GM21360 (cell line): ENCODE measurements around the gene KREMEN1.
"Not testable (repeated sequence)": the region's sequence is repeated elsewhere in the genome, so short reads cannot be mapped to it uniquely, and the experiment has no call there.

Experiments
- ATAC-seq: cut with Tn5 transposase; IDR thresholded peaks from one replicate; pipeline ENCODE4 v1.9.1; 2021; ENCODE audit warnings: mild to moderate bottlenecking, moderate library complexity; ENCODE audit not compliant: unreplicated experiment

Gene KREMEN1, protein sequence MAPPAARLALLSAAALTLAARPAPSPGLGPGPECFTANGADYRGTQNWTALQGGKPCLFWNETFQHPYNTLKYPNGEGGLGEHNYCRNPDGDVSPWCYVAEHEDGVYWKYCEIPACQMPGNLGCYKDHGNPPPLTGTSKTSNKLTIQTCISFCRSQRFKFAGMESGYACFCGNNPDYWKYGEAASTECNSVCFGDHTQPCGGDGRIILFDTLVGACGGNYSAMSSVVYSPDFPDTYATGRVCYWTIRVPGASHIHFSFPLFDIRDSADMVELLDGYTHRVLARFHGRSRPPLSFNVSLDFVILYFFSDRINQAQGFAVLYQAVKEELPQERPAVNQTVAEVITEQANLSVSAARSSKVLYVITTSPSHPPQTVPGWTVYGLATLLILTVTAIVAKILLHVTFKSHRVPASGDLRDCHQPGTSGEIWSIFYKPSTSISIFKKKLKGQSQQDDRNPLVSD

DNA sequence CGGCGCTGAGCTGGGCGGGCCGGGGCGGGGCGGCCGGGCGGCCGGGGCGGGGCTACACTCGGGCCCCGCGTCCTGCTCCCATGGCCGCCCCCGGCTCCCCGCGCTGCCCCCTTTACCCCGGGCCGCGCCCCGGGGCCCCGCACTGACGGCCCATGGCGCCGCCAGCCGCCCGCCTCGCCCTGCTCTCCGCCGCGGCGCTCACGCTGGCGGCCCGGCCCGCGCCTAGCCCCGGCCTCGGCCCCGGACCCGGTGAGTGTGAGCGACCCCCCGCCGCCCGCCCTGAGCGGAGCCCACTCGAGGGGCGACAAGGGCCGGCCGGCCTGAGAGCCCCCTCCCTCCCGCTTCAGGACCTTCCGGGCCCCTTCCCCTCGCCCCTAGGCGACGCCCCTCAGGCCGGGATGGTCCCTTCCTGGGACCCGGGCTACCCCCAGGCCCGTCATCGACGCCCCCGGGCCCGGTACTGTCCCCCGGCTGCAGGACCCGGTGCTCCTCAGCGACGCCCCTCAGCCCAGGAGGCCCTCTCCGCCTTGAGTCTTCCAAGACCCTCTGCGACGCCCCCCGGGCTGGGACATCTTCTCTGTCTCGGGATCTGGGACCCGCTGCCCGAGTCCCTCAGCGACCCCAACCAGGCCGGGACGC lies at the start of gene KREMEN1:
TSS of gene KREMEN1 (plus strand) at position 57 of the 639 bp plus-strand sequence. CDS start at position 153, 96 bp downstream.
- ATAC-seq = no peak

DNA sequence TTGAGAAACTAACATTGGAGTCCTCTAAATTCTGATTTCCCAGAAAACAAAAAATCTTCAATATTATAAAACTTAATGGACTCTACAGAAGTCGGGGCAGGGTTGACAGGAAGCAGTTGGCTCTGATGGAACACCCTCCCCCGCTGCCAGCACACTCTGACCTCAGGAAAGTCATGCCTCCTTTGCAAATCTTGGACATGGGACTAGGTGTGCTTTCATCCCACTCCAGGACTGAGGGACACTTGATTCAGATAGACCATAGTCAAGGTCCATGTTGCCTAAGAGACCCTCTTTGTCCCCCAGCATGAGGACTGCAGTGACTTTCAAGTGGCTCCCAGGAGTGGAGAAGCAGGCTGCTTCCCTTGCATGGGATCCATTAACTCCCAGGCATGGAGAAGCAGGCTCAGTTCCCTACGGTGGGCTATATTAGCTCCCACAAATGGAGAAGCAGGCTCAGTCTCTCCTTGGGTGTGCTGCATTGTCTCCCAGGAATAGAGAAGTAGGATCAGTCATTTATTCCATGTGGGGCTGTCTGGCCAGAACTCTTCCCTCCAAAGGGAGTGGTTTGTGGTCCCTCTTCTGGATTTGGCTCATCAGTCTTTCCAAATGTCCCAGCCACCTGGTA lies 49.6 kb upstream of the KREMEN1 start:
- no peak for ATAC-seq

DNA sequence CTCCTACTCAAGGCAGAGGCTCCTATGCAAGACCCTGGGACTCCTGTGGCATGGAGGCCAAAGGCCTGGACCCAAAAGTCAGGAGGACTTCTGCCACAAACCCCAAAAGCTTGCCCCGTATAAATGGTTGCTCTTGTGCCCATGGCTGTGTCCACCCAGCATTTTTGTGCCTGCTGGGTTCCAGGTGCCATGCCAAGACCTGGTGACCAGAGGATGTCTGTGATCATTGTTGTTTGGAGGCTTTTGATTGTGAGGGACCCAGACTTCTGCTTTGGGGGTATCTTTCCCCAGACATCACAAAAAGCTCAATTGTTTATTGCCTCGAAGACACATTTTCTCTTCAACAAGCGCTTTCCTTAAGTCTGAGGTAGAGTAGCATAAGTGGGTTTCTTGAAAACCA lies 46.3 kb upstream of the KREMEN1 start:
- no peak for ATAC-seq

DNA sequence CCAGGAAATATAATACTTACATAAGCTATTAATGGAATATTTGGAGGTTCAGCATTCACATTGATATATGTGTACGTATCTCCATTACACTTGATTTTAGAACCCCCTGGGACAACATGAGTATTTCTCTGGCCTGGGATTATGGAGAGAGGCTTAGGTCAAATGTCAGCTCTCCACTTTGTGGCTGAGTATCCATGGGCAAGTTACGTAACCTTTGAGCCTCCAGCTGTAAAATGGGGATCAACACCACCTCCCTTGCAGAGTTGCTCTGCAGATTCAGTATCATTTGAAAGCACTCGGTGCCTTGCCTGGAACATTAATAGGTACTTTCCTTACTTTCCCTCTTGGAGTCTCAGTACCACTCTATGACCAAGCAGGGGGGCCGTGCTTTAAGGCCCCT lies 44.4 kb upstream of the KREMEN1 start:
- no peak for ATAC-seq

DNA sequence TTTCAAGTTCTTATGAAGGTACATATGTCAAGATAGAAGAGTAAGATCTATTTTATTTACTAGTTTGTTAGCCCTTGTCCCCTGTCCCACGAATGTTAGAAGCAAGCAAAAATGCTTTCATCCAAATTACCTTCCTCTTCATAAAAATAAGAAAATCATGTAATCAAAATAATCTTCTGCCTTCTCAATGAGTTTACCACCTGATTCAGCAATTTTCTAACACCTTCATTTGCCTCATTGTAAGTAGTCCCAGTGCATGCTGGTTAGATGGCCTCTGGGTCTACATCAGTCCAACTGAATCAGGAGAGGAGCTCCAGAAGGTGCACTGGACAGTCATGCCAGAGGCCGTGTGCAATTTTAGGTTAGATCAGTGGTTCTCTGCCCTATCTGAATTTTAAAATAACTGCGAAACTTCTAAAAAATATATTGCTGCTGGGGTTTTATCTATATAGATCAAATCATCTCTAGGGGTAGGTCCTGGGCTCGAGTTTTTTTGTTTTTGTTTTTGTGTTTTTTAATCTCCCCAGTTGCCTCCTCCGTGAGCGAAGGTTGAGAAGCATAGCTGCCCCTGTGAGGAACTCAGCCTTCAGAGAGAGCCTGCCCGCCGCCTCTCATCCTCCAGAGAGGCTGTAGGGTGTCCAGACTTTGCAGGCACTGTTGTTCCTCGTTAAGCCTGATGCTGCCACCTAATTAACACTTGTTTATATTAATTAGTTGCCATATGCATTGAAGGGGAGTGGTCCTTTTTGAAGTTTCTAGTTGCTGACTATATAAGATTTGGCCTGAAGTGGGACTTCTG lies 43.4 kb upstream of the KREMEN1 start:
- no peak for ATAC-seq

DNA sequence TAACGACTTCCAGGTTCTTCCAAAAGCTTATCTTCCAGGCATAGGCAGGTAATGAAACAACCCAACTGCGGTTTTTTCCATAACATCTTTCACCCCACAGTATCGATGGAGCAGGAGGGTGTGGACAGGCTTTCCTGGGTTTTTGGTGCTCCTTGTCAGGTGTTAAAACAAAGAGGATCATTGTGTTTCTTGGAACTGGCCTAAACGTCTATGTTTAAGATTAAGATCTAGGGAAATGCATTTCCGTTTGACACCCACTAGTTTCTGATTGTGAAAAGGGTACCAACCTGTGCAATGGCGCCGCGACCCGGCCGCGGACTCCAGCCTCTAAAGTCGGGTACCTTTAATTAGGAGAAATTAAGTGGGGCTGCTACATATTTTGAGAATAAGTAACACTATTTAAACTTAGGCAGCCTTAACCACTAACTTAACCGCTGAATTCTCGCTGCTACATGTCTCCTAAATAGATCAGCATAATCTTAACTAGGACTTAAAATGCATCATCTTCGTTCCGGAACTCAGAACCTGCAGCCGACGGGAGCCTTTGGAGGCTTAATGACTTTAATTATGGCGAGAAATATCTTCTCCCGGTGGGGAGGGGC lies 42.7 kb upstream of the KREMEN1 start:
- ATAC-seq = no peak

DNA sequence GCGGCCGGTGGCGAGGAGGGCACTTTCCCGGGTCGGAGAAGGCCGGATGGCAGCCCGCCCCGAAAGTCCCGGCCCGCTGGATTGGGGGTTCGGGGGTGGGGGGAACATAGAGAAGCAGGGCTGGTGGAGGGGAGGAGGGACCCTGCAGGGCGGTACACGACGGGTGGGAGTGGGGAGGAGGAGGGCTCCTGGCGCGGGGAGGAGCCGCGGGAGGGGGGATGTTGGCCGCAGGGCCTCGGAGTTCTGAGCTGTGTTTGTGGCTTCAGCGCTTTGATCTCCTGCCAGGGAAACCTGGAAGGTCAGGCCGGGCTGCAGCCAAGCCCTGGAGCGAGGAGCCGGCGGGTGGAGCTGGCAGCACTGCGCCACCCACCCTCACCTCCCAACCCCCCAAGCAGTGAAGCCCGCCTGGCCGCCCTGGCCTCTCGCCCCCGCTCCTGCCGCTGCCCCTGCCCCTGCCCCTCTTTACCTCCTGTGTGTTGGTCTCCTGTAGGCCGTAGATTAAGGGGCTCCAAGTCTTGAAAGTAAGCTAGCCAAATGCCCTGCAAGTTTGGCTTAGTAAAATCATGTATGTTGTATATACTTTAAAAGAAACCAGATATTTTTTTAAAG lies 42.1 kb upstream of the KREMEN1 start:
- no peak for ATAC-seq

DNA sequence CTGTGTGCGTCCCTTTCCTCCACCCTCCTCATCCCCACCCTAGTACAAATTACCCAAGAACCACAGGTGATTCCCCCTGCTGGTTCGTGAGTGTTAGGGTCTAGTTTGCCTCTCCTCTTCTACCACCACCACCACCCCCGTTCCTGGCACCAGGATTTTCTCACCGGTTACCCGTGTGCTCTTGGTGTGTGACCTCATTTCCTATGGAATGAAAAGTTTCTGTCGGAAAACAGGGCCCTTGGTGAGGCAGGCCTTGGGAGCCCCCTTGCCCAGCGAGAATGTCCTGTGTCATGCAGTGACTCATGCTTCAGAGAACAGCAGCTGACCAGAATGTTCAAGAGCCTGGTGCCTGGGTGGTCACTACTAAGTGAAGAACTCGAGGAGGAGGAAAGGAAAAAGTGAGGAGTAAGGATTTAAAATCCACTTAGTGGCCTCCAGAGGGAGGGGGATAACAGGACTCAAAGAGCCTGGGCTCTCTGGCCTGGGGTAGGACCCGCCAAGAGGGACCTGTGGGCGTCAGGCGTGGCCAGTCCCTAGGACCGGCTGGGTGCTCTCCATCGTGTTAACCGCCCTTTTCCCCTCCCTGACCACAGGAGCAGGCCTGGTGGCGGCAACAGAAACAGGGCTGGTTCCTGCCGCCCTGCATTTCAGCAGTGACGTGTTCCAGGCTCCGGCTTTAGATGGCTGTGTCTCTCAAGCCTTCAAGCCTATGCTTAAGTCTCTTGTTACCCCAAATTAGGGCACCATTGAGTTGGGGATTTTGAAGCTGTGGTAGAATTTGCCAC lies 41.4 kb upstream of the KREMEN1 start:
- ATAC-seq = no peak

DNA sequence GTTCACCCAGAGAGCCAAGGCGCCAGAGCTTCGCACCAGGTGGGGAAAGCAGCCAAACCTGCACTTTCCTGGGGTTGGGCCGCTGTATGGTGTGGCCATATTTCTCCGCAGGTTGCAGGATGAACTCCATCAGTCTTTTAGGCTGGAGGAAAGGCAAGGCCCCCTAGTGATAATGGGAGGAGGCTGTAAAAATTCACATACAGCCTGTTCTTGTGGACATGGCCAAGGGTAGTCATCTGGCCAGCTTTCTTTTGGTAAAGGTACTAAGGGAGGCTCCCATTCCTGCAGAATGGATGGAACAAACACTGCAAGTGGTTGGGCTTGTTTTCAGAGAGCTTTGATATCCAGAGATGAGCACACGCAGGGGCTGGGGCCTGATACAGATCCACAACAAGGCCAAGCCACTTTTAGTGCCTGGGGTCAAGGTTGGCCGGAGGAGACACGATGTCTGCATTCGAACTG lies 40.8 kb upstream of the KREMEN1 start:
- ATAC-seq = no peak

DNA sequence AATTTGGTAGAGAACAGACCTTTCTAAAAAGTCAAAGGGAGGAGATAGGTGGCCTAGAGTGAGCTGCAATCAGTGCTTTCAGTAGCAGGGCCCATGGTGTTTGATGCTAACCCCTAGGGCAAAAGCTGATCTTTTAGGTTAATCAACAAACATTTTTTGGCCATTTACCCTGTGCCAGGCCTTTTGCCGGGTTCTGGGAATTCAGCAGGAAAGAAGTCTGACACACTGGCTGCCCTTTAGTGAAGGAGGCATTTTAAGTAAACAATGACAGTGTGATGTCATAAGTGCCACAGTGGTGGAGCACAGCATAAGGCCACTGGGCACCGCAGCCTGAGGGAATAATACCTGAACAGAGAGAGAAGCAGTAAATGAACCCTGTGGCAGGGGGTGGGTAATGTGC lies 40.3 kb upstream of the KREMEN1 start:
- no peak for ATAC-seq

DNA sequence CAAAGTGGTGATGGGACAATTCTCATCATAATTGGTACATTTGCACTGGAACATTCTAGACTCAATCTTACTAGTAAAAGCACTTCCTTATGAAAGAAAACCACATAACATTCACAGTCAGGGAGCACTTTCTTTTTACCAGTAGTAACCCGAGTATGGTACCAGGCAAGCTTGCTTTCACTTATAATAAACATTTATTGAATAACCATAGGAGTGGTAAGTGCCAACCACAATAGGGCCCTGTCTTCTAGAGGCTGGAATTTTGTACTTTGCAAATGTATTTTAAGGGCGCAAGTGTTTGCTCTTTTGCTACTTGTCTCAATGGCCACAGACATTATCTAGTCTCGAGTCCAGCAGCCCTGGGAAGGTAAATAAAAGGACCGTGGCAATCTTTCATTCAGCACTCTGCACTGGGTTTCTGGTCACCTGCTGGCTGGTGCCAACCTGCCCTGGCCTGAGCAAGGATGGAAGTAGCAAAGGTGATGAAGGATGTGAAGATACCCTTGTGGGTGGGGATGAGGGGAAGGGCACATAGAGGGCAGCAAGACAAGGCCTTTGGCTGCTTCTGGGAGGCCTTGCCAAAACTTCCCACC lies 35.4 kb upstream of the KREMEN1 start:
- ATAC-seq = no peak

DNA sequence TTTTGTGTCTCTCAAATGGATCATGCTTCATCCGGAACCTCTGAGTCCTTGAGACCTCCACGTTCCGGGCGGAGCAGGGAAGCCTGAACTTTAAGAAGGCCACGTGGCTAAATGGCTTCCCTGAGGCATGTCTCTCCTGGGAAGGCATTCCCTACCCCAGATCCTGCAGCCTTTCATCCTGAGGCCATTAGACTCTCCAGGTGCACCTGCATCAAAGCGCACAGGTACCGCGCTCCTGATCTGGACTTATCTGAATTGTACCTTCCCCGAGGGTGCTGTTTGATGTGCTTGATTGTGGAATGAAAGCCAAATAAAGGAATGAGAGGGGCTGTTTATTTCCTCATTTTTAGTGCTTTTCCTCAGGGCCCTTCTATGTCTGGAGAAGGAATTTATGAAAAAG lies 33.7 kb upstream of the KREMEN1 start:
- no peak for ATAC-seq

DNA sequence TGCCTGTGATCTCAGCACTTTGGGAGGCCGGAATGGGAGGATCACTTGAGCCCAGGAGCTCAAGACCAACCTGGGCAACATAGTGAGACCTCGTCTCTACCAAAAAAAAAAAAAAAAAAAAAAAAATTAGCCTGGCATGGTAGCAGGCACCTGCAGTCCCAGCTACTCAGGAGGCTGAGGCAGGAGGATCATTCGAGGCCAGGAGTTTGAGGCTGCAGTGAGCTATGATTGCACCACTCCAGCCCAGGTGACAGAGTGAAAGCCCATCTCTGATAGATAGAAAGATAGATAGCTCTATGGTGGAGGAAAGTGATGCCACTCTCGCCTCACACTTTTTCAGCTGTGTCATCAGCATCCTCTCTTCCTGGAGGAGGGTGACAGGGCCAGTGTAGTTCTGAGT lies 33.2 kb upstream of the KREMEN1 start:
- not testable (repeated sequence) for ATAC-seq

DNA sequence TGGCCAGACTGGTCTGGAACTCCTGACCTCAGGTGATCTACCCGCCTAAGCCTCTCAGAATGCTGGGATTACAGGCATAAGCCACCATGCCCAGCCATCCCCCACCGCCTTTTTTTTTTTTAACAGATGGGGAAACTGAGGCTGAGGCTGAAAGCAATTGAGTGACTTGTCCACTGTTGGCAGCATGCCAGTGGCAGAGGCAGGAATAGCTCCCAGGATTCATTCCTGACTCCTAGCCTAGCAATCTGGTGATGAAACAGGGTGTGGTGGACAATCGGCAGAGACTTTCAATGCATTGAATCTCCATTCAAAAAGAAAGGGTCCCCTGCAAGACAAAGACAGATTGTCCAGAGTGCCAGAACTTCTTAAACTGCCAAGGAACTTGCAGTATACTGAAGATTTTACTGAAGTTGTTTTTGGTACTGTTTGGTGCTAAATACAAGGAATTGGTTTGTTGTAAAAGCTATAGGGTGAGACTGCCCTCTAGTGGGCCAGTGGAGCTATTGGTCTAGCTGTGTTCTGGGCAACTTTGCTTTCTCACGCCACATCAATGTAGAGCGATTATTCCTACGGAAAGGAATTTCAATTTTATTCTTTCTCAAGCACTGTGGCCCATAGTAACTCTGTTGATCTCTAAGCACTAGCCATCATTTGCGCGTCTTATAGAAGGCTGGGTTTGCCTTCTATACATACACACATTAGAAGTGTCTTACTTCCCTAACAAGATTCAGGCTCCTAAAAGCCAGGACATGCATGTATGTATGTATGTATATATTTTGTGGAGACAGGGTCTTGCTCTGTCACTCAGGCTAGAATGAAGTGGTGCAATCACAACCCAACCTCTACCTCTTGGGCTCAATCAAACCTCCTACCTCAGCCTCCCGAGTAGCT lies 32.2 kb upstream of the KREMEN1 start:
- no peak for ATAC-seq

DNA sequence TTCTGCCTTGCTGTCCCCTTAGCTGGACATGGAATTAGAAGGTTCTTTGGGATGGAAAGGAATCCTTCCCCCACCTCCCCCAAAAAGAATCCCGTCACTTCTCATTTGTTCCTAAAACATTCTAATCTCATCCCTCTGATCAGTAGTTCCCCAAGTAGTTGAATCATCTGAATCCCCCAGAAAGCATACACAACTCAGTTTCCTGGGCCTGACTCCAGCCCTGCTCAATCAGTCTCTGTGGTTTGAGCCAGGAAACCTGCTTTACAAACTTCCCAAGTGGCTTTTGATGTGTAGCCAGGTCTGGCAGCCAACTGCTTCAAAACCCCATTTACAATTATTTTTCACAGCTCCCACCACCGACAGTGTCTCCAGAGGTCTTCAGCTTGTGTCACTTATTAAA lies 31.4 kb upstream of the KREMEN1 start:
- no peak for ATAC-seq

DNA sequence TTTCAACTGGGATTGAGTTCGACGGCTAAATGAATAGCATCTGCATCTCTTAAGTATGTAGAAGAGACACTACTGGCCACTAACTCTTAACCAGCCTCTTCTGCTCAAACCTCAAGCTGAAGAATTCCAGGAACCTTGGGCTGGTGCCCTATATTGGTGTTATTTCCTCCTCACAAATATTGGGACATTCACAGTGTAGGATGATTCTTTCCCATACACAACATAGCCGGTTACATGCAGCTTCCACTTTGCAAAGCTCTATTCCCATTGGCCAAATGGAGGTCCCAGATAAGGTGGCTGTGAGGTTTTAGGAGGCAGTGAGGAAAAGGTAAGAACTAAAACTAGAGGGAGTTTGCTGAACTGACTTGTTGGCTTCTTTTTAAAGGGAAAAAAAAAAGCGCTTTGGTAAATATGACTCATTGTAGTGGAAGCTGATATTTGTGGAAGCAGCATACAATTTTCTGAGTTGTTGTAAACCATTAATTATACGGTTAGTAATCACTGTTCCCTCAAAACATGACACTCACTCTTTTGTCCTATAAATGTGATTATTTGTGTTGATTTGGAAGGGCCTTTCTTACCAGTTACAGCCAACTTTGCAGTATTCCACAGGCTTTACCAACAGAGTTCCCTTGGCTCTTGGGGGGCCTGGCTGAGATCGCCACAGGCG lies 28.8 kb upstream of the KREMEN1 start:
- no peak for ATAC-seq

DNA sequence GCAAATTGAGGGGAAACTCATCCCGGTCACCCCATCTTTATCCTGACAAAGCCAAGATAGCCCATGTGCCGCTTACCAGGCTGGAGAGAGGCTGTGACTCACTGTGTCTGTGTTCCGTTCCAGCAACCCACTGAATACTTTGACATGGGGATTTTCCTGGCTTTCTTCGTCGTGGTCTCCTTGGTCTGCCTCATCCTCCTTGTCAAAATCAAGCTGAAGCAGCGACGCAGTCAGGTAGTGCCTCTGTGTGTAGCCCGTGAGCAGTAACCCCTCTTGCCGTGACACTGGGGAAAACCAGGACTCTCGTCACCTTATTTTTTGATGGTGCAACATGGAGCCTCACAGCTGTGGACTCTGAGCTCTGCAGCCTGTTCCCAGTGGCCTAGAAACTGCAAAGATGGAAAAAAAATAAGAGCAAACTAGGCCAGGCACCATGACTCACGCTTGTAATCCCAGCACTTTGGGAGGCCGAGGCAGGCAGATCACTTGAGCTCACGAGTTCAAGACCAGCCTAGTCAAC lies 28.1 kb upstream of the KREMEN1 start:
- ATAC-seq = no peak
